ENCODE results near the gene MEGF9. TPM values are rescaled to one million over a fixed set of nuclear protein-coding genes. Genes with fewer than 3 reads are reported as not detected.

Gene MEGF9
- total and polyA plus RNA-seq, 2 donors (not counting 1 experiment from before 2014, with no cell fraction given) = 3.5 to 11.3 TPM

- H3K4me3 Mint-ChIP-seq = no peak overlapping the region
- H3K36me3 ChIP-seq (replicated peaks in 1 of 2; ENCODE audit: control extremely low read depth in 1 of 2, control insufficient read depth in 1 of 2, extremely low read depth in 1 of 2, insufficient read depth in 2 of 2, low read length in 1 of 2) = no peaks in the 10 kb centered on the region
- H3K27ac Mint-ChIP-seq = no peak overlapping the region
- ATAC-seq (ENCODE audit: low read depth) (no peak), DNase-seq (no peak)
- peaks cover 0 to 8% (median 8%) of the 10 kb centered on the region in 3 donors for H3K9me3 ChIP-seq (ENCODE audit: control extremely low read depth in 1 of 3, control insufficient read depth in 2 of 3, insufficient read depth in 1 of 3, low read length in 2 of 3)
- H3K4me3 ChIP-seq (ENCODE audit: control extremely low read depth in 1 of 5, extremely low read depth in 1 of 5, insufficient read depth in 1 of 5, low read depth in 2 of 5, low read length in 4 of 5) = no peak overlapping the region
- no peaks in the 10 kb centered on the region for H3K27me3 ChIP-seq (replicated peaks in 1 of 4; ENCODE audit: control extremely low read depth in 1 of 4, control insufficient read depth in 3 of 4, insufficient read depth in 4 of 4, low read length in 3 of 4)
- intact Hi-C loops (cut with micrococcal nuclease) = no loop called here
- TF ChIP-seq, protein P1, sequence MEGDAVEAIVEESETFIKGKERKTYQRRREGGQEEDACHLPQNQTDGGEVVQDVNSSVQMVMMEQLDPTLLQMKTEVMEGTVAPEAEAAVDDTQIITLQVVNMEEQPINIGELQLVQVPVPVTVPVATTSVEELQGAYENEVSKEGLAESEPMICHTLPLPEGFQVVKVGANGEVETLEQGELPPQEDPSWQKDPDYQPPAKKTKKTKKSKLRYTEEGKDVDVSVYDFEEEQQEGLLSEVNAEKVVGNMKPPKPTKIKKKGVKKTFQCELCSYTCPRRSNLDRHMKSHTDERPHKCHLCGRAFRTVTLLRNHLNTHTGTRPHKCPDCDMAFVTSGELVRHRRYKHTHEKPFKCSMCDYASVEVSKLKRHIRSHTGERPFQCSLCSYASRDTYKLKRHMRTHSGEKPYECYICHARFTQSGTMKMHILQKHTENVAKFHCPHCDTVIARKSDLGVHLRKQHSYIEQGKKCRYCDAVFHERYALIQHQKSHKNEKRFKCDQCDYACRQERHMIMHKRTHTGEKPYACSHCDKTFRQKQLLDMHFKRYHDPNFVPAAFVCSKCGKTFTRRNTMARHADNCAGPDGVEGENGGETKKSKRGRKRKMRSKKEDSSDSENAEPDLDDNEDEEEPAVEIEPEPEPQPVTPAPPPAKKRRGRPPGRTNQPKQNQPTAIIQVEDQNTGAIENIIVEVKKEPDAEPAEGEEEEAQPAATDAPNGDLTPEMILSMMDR (IDR thresholded peaks at IDR 0.05) = no peak
- no peak for TF ChIP-seq EZH2 (IDR thresholded peaks at IDR 0.05; ENCODE audit: borderline replicate concordance, insufficient read depth, low read depth, low read length, poor library complexity, severe bottlenecking)
- H3K4me1 Mint-ChIP-seq = no peaks in the 10 kb centered on the region
- no peaks in the 10 kb centered on the region for H3K4me1 ChIP-seq (ENCODE audit: control insufficient read depth in 2 of 2, insufficient read depth in 2 of 2, low read length in 2 of 2)
- no peaks in the 10 kb centered on the region for H4K20me1 ChIP-seq (ENCODE audit: control insufficient read depth, insufficient read depth, low read length, poor library complexity, severe bottlenecking)
- ChIA-PET POLR2A (no interaction called here), CTCF (no interaction called here)
- no peak overlapping the region for H2AFZ ChIP-seq (ENCODE audit: insufficient read depth, low read depth, low read length, poor library complexity, severe bottlenecking)
- H3K27ac ChIP-seq (ENCODE audit: low read length in 2 of 2) = no peak overlapping the region
- no peak overlapping the region for H3K9ac ChIP-seq (ENCODE audit: low read length)
- no peaks in the 10 kb centered on the region for H3K9me3 Mint-ChIP-seq (ENCODE audit: insufficient read depth)
- H3K79me2 ChIP-seq (ENCODE audit: control insufficient read depth, insufficient read depth, low read length) = no peaks in the 10 kb centered on the region
- H3K4me2 ChIP-seq (replicated peaks; ENCODE audit: low read depth, low read length, poor library complexity, severe bottlenecking) = no peak overlapping the region
- H3K27me3 Mint-ChIP-seq = no peaks in the 10 kb centered on the region
- WGBS (ENCODE audit: insufficient coverage) = no CpG with 5 or more reads among the region's 2 CpGs
These were observed 73.9 kb downstream of the MEGF9 start for GRCh38 chr9:120640380-120640779.

DNA sequence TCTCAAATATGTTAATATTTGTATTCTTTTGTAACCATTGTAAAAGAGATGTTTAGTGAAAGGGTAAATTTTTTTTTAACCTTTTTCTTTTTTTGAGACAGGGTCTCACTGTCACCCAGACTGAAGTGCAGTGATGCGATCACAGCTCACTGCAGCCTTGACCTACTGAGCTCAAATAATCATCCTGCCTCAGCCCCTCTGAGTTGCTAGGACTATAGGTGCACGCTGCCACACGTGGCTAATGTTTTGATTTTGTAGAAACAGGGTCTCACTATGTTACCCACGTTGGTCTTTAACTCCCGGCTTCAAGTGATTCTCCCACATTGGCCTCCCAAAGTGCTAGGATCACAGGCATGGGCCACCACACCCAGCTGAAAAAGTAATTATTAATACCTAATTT, 76.4 kb downstream of the MEGF9 start:
- no peaks in the 10 kb centered on the region for H3K4me1 Mint-ChIP-seq
- no peak for ATAC-seq (ENCODE audit: low read depth)
- WGBS (ENCODE audit: insufficient coverage) = no CpG with 5 or more reads among the region's 5 CpGs

More for the DNA sequence above, 76.4 kb downstream of the MEGF9 start:
- Histone ChIP-seq H2AFZ (ENCODE audit: insufficient read depth, low read depth, low read length, poor library complexity, severe bottlenecking) (no peak overlapping the region), H4K20me1 (ENCODE audit: control insufficient read depth, insufficient read depth, low read length, poor library complexity, severe bottlenecking) (no peaks in the 10 kb centered on the region), H3K9me3 (ENCODE audit: control extremely low read depth in 1 of 3, control insufficient read depth in 2 of 3, insufficient read depth in 1 of 3, low read length in 2 of 3) (peaks cover 1 to 16% (median 8%) of the 10 kb centered on the region in 3 donors), H3K36me3 (replicated peaks in 1 of 2; ENCODE audit: control extremely low read depth in 1 of 2, control insufficient read depth in 1 of 2, extremely low read depth in 1 of 2, insufficient read depth in 2 of 2, low read length in 1 of 2) (no peaks in the 10 kb centered on the region), H3K27ac (ENCODE audit: low read length in 2 of 2) (no peak overlapping the region), H3K4me2 (replicated peaks; ENCODE audit: low read depth, low read length, poor library complexity, severe bottlenecking) (no peak overlapping the region), H3K27me3 (replicated peaks in 1 of 4; ENCODE audit: control extremely low read depth in 1 of 4, control insufficient read depth in 3 of 4, insufficient read depth in 4 of 4, low read length in 3 of 4) (no peaks in the 10 kb centered on the region), H3K4me1 (ENCODE audit: control insufficient read depth in 2 of 2, insufficient read depth in 2 of 2, low read length in 2 of 2) (no peaks in the 10 kb centered on the region), H3K4me3 (ENCODE audit: control extremely low read depth in 1 of 5, extremely low read depth in 1 of 5, insufficient read depth in 1 of 5, low read depth in 2 of 5, low read length in 4 of 5) (no peak overlapping the region), H3K9ac (ENCODE audit: low read length) (no peak overlapping the region), H3K79me2 (ENCODE audit: control insufficient read depth, insufficient read depth, low read length) (no peaks in the 10 kb centered on the region)
- TF ChIP-seq, protein P1 (IDR thresholded peaks at IDR 0.05) = no peak
- no peak for TF ChIP-seq EZH2 (IDR thresholded peaks at IDR 0.05; ENCODE audit: borderline replicate concordance, insufficient read depth, low read depth, low read length, poor library complexity, severe bottlenecking)
- H3K9me3 Mint-ChIP-seq (ENCODE audit: insufficient read depth) = no peaks in the 10 kb centered on the region
- no peaks in the 10 kb centered on the region for H3K27me3 Mint-ChIP-seq
- H3K4me3 Mint-ChIP-seq = no peak overlapping the region
- no peak for DNase-seq
- intact Hi-C loops (cut with micrococcal nuclease) = no loop called here
- POLR2A ChIA-PET = no interaction called here
- no peak overlapping the region for H3K27ac Mint-ChIP-seq
- CTCF ChIA-PET = no interaction called here
